A673 (cell line): Measurements from ENCODE around the gene RALGPS1. TPM values are rescaled to one million over a fixed set of nuclear protein-coding genes. Genes with fewer than 3 reads are reported as not detected.

Experiments used
- BruUV-seq: library from RNA; stranded (reverse); fragments of 400-500 nt; replicated peaks from 2 replicates; lab custom pipeline; 2021; lab: Mats Ljungman, UMichigan
- CTCF ChIA-PET: fragments of 300-600 bp; sonication (Branson Sonifier 250); formaldehyde crosslinking; loops from one replicate; lab custom pipeline; 2022; ENCODE audit warnings: antibody characterized with exemption; lab: Charles Lee
- POLR2A ChIA-PET: fragments of 300-600 bp; sonication (Branson Sonifier 250); formaldehyde crosslinking; loops from one replicate; lab custom pipeline; 2022; ENCODE audit warnings: antibody characterized with exemption; ENCODE audit not compliant: low non-redundant PET; lab: Charles Lee
- DNase-seq: peaks from one replicate; pipeline ENCODE4 v3.0.0-alpha.2; 2015; ENCODE audit warnings: low spot score
- H3K27ac ChIP-seq: fragments of 200-600 bp; sonication (generic); 2 replicates; pipeline ENCODE4 v1.5.1; 2016; ENCODE audit warnings: mixed run types, low read depth, mild to moderate bottlenecking, mixed read lengths, antibody characterized with exemption, low read length; ENCODE audit not compliant: poor library complexity, severe bottlenecking
- H3K27me3 ChIP-seq: fragments of 200-600 bp; sonication (generic); replicated peaks from 2 replicates; pipeline ENCODE4 v1.6.1; 2017; ENCODE audit warnings: mixed run types, low read depth, mild to moderate bottlenecking, mixed read lengths, antibody characterized with exemption, low read length; ENCODE audit not compliant: insufficient read depth, poor library complexity
- H3K36me3 ChIP-seq: fragments of 200-600 bp; sonication (generic); 2 replicates; pipeline ENCODE4 v1.6.1; 2016; ENCODE audit warnings: mixed run types, mild to moderate bottlenecking, mixed read lengths, antibody characterized with exemption, low read length; ENCODE audit not compliant: insufficient read depth, poor library complexity, severe bottlenecking
- H3K4me1 ChIP-seq: fragments of 200-600 bp; sonication (generic); 2 replicates; pipeline ENCODE4 v1.6.1; 2017; ENCODE audit warnings: mixed run types, mild to moderate bottlenecking, mixed read lengths, antibody characterized with exemption, low read length; ENCODE audit not compliant: insufficient read depth, poor library complexity, severe bottlenecking
- H3K4me3 ChIP-seq: fragments of 200-600 bp; sonication (generic); 2 replicates; pipeline ENCODE4 v1.5.1; 2016; ENCODE audit warnings: low read depth, mixed run types, mild to moderate bottlenecking, mixed read lengths, low read length; ENCODE audit not compliant: poor library complexity, severe bottlenecking
- H3K9me3 ChIP-seq: fragments of 200-600 bp; sonication (generic); 2 replicates; pipeline ENCODE4 v1.6.1; 2016; ENCODE audit warnings: mixed run types, low read depth, mild to moderate bottlenecking, mixed read lengths, antibody characterized with exemption, low read length; ENCODE audit not compliant: poor library complexity, severe bottlenecking
- EZH2 ChIP-seq: fragments of 200-600 bp; sonication (generic); IDR thresholded peaks from 2 replicates; pipeline ENCODE4 v1.6.1; 2017; ENCODE audit warnings: borderline replicate concordance, low read depth, mild to moderate bottlenecking, mixed read lengths, antibody characterized with exemption, low read length; ENCODE audit not compliant: poor library complexity, severe bottlenecking
- intact Hi-C: fragments of 100-400 bp; cut with micrococcal nuclease; formaldehyde crosslinking; loops from one replicate; pipeline ENCODE4 v1.10.0; 2022; ENCODE audit not compliant: unreplicated experiment
- total RNA-seq: library from RNA; stranded (reverse); gene quantifications from 2 replicates; pipeline ENCODE4 v1.2.3, GENCODE V29; 2021
- TF ChIP-seq, protein P1 (sequence below): fragments of 300-800, 200-600 bp; sonication (generic); conservative IDR thresholded peaks from 2 replicates; pipeline ENCODE4 v1.5.1; 2017; ENCODE audit warnings: low read depth, mild to moderate bottlenecking, antibody characterized with exemption, low read length, moderate library complexity, mixed read lengths

The RALGPS1 gene
- total RNA-seq, 1 experiment from 2014 or later: 3.9 TPM

DNA sequence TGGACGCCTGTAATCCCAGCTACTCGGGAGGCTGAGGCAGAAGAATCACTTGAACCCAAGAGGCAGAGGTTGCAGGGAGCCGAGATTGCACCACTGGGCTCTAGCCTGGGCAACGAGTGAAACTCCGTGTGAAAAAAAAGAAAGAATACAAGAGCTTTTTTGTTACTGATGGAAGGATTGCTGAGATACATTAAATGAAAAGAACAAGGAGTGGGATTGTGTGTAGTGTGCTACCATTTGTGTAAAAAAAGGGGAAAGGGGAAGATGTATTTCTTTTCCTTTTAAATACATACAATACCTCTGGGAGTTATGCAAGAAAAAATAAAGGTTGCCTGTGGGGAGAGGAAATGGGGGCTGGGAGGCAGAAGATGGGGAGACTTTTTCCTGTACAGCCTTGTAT is 335.3 kb downstream of the RALGPS1 start:
- H3K27me3 ChIP-seq: no peaks in the 10 kb centered on the region
- H3K36me3 ChIP-seq: no peaks in the 10 kb centered on the region
- H3K4me3 ChIP-seq: no peak overlapping the region
- POLR2A ChIA-PET: no interaction called here
- peaks cover under 1% of the 10 kb centered on the region for H3K4me1 ChIP-seq
- H3K9me3 ChIP-seq: no peaks in the 10 kb centered on the region
- DNase-seq: no peak
- CTCF ChIA-PET: no interaction called here
- no TSS peak for BruUV-seq
- intact Hi-C loops: no loop called here
- TF ChIP-seq, protein P1, sequence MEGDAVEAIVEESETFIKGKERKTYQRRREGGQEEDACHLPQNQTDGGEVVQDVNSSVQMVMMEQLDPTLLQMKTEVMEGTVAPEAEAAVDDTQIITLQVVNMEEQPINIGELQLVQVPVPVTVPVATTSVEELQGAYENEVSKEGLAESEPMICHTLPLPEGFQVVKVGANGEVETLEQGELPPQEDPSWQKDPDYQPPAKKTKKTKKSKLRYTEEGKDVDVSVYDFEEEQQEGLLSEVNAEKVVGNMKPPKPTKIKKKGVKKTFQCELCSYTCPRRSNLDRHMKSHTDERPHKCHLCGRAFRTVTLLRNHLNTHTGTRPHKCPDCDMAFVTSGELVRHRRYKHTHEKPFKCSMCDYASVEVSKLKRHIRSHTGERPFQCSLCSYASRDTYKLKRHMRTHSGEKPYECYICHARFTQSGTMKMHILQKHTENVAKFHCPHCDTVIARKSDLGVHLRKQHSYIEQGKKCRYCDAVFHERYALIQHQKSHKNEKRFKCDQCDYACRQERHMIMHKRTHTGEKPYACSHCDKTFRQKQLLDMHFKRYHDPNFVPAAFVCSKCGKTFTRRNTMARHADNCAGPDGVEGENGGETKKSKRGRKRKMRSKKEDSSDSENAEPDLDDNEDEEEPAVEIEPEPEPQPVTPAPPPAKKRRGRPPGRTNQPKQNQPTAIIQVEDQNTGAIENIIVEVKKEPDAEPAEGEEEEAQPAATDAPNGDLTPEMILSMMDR: no peak
- TF ChIP-seq EZH2: no peak
- H3K27ac ChIP-seq: no peak overlapping the region

DNA sequence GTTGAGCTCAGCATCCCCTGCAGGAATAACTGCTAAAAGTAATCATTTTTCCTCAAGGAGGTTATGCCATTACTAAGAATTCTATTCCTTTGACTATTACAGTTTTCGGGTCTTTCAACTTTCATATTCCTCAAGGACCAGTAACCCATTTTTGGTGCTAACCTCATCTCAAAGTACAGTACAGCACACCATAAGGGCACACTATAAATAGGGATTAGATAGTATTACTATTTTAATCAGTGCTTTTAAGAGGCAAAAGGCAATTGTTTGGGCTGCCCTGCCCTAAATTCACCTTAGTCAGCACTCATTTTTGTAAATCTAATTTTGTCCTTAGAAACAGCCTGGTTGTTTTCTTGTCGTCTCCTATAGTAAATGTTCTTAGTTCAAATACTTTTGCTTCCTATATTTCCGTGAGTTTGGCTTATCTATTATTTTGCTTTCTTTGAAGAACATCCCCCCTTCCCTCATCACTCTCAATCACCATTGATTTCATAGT is 336.4 kb downstream of the RALGPS1 start:
- ChIA-PET POLR2A (interaction anchor here (0.8 kb wide), 1 partner anchor 18 kb away, joined by 6 read pairs; no protein-coding TSS in a partner anchor), CTCF (no interaction called here)
- Histone ChIP-seq H3K4me3 (no peak overlapping the region), H3K4me1 (no peaks in the 10 kb centered on the region), H3K9me3 (no peaks in the 10 kb centered on the region), H3K27ac (no peak overlapping the region), H3K27me3 (no peaks in the 10 kb centered on the region), H3K36me3 (no peaks in the 10 kb centered on the region)
- TF ChIP-seq, protein P1: no peak
- no peak for TF ChIP-seq EZH2
- BruUV-seq: no TSS peak
- no peak for DNase-seq
- intact Hi-C loops: no loop called here

DNA sequence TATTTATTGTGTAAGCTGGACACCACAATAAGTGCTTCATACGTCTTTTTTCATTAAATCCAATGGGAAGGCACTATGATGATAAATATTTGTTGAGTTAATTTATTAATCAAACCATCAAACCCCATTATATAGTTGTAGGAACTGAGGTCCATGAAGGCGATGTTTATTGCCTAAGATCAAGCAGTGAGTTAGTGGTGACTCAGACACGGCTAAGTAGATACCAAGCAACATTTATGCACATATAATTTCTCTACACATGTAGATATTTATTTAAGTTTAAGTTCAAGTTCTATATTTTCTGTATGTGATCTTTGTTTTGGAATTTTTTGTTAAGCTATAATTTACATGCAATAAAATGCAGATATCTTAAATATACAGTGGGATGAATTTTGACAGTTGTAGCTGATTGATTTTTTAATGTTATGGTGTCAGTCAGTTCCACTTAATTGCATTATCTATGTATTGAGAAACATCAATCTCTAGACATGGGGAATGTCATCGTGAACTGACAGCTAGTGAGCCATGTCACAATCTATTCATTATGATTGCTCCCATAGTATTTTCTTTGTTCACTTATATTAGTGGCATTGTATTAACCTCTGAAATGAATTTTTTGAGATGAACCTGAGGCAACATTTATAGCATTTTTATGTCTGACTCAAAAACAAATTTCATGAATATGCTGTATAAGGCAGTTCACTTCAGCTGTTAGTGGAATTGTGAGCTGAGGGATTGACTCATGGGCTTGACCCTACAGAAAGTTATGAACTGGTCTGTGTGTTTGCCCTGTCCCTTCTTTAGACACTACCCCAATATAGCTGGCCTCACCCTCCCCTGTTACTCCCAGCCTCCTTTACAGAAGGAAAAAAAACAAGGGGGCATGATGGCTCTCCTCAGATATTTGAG is 338.1 kb downstream of the RALGPS1 start:
- ChIA-PET CTCF (interaction anchor here (0.6 kb wide), 1 partner anchor 23 kb away, joined by 3 read pairs; no protein-coding TSS in a partner anchor), POLR2A (no interaction called here)
- no TSS peak for BruUV-seq
- Histone ChIP-seq H3K27ac (no peak overlapping the region), H3K4me3 (no peak overlapping the region), H3K36me3 (no peaks in the 10 kb centered on the region), H3K4me1 (no peaks in the 10 kb centered on the region), H3K27me3 (no peaks in the 10 kb centered on the region), H3K9me3 (no peaks in the 10 kb centered on the region)
- intact Hi-C loops: no loop called here
- TF ChIP-seq, protein P1: no peak
- TF ChIP-seq EZH2: no peak
- DNase-seq: no peak
